Left ventricle myocardium inferior (tissue), 1 donor: ENCODE results near the gene UMPS. TPM values are rescaled to one million over a fixed set of nuclear protein-coding genes. Genes with fewer than 3 reads are reported as not detected.

Experiments
- DNase-seq: peaks from one replicate; pipeline ENCODE4 v3.0.0-alpha.2; 2020
- H3K27ac ChIP-seq: fragments of 200-600 bp; replicated peaks from 2 replicates; pipeline ENCODE4 v1.8.0; 2021
- H3K27me3 ChIP-seq: fragments of 200-600 bp; 2 replicates; pipeline ENCODE4 v1.8.0; 2021; ENCODE audit warnings: low read depth
- H3K36me3 ChIP-seq: fragments of 200-600 bp; 2 replicates; pipeline ENCODE4 v1.8.0; 2021
- H3K4me1 ChIP-seq: fragments of 200-600 bp; 2 replicates; pipeline ENCODE4 v1.8.0; 2021
- H3K4me3 ChIP-seq: fragments of 200-600 bp; 2 replicates; pipeline ENCODE4 v1.8.0; 2021; ENCODE audit warnings: mild to moderate bottlenecking, moderate library complexity
- H3K9me3 ChIP-seq: fragments of 200-600 bp; replicated peaks from 2 replicates; pipeline ENCODE4 v1.8.0; 2021
- intact Hi-C: fragments of 100-400 bp; cut with micrococcal nuclease; formaldehyde crosslinking; loops from one replicate; pipeline ENCODE4 v1.11.0; 2022
- total RNA-seq: library from RNA; stranded (reverse); fragmentation: NEBNext Ultra II Directional; extraction: Animal tissue kit (Norgen Biotek cat#: 25700); gene quantifications from one replicate; pipeline ENCODE4 v1.2.1, GENCODE V29; 2021
- TF ChIP-seq, protein P1 (sequence below): fragments of 200-600 bp; IDR thresholded peaks from 2 replicates; pipeline ENCODE4 v1.8.0; 2021; ENCODE audit warnings: antibody characterized with exemption, mild to moderate bottlenecking, borderline replicate concordance
- donor health status: DM: no; HTN: yes; CAD: no; lungs with severe emphysema.

The UMPS gene
- total RNA-seq, 1 donor from 2014 or later = 9.0 TPM

DNA sequence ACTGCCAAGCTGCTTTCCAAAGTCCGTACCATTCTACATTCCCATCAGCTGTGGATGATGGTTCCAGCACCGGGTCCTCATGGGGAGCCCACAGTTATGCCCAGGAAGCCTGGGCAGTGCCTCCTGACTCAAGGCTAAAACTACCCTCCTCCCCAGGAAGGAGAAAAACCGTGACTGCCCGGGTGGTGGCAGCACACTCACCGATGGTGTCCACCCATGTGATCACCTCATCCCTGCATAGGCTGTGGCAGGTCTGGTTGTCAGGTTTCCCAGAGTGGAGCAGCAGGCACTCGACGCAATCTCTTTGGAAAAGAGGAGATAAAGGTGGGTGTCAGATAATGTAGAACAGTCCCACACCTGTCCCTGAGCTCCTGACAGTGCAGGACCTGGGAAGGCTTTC, 38.6 kb downstream of the UMPS start:
- TF ChIP-seq, protein P1, sequence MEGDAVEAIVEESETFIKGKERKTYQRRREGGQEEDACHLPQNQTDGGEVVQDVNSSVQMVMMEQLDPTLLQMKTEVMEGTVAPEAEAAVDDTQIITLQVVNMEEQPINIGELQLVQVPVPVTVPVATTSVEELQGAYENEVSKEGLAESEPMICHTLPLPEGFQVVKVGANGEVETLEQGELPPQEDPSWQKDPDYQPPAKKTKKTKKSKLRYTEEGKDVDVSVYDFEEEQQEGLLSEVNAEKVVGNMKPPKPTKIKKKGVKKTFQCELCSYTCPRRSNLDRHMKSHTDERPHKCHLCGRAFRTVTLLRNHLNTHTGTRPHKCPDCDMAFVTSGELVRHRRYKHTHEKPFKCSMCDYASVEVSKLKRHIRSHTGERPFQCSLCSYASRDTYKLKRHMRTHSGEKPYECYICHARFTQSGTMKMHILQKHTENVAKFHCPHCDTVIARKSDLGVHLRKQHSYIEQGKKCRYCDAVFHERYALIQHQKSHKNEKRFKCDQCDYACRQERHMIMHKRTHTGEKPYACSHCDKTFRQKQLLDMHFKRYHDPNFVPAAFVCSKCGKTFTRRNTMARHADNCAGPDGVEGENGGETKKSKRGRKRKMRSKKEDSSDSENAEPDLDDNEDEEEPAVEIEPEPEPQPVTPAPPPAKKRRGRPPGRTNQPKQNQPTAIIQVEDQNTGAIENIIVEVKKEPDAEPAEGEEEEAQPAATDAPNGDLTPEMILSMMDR = peak; percentile 41
- H3K4me1 ChIP-seq = peaks cover 50% of the 10 kb centered on the region
- H3K9me3 ChIP-seq = no peaks in the 10 kb centered on the region
- H3K27ac ChIP-seq = no peak overlapping the region
- H3K27me3 ChIP-seq = no peaks in the 10 kb centered on the region
- DNase-seq = no peak
- no peak overlapping the region for H3K4me3 ChIP-seq
- intact Hi-C loops = no loop called here
- H3K36me3 ChIP-seq = peaks cover 51% of the 10 kb centered on the region

DNA sequence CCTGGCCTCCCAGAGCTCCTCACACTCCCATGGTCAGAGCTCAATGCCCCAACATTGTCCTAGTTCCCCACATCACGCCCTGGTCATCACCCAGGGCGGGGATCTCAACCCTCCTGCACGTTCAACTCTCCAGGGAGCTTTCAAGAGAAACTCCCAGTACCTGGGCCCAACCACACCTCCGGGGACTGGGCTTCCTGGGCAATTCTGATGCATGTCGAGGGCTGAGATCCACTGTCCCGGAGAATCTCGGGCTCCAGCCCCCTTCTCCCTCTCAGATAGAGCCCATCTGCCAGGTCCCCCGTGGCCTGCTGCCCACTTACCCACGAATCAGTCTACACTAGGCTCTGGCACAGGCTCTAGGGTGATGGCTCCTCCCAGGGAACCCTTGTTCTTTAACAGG, 39.2 kb downstream of the UMPS start:
- Histone ChIP-seq H3K36me3 (peaks cover 46% of the 10 kb centered on the region), H3K27me3 (no peaks in the 10 kb centered on the region), H3K9me3 (no peaks in the 10 kb centered on the region), H3K27ac (no peak overlapping the region), H3K4me1 (peaks cover 56% of the 10 kb centered on the region), H3K4me3 (no peak overlapping the region)
- DNase-seq = no peak
- intact Hi-C loops = no loop called here
- TF ChIP-seq, protein P1 = no peak

GRCh38 chr3:124770336-124771082, 40.3 kb downstream of the UMPS start:
- no peaks in the 10 kb centered on the region for H3K27me3 ChIP-seq
- no peak overlapping the region for H3K4me3 ChIP-seq
- no peaks in the 10 kb centered on the region for H3K9me3 ChIP-seq
- peak overlapping the region; percentile 84 for H3K27ac ChIP-seq
- TF ChIP-seq, protein P1 = no peak
- intact Hi-C loops = no loop called here
- peaks cover 67% of the 10 kb centered on the region for H3K4me1 ChIP-seq
- H3K36me3 ChIP-seq = peaks cover 36% of the 10 kb centered on the region
- peak; percentile 77 for DNase-seq

DNA sequence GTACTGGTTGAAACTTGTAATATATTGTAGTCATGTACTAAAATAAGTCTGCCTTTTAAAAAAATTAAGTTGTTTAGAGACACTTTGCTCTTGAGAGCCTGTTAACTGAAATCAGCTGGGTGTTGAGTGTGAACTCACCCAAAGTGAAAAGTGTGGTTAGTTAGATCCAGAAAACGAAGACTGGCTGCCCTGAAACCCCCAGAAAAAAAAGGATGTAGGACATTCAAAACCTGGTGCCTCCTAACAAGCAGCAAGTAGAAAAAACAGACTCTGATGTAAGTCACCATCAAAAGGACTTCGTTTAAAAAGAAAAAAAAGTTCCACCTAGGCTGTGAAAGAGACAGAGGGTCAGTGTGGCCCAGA, 40.8 kb downstream of the UMPS start:
- Histone ChIP-seq H3K4me1 (peaks cover 71% of the 10 kb centered on the region), H3K27me3 (no peaks in the 10 kb centered on the region), H3K9me3 (no peaks in the 10 kb centered on the region), H3K4me3 (no peak overlapping the region), H3K36me3 (peaks cover 30% of the 10 kb centered on the region), H3K27ac (peak overlapping the region; percentile 84)
- no peak for DNase-seq
- intact Hi-C loops = no loop called here
- TF ChIP-seq, protein P1 = no peak

GRCh38 chr3:124772081-124772831, 42.0 kb downstream of the UMPS start:
- H3K4me1 ChIP-seq = peaks cover 81% of the 10 kb centered on the region
- H3K9me3 ChIP-seq = no peaks in the 10 kb centered on the region
- peak overlapping the region; percentile 28 for H3K4me3 ChIP-seq
- peaks cover 18% of the 10 kb centered on the region for H3K36me3 ChIP-seq
- DNase-seq = no peak
- intact Hi-C loops = no loop called here
- H3K27ac ChIP-seq = peak overlapping the region; percentile 84
- H3K27me3 ChIP-seq = no peaks in the 10 kb centered on the region
- TF ChIP-seq, protein P1 = no peak
